Stimulated activated CD8-positive, alpha-beta memory T cell treated with anti-CD3 and anti-CD28 coated beads, Interleukin-15, amount 100 ng/mL, for 24 hours (primary cell): ENCODE results near the gene PKP2.
"Not testable (repeated sequence)": the region's sequence is repeated elsewhere in the genome, so short reads cannot be mapped to it uniquely, and the experiment has no call there.

ENCODE experiments used
- DNase-seq: peaks from one replicate; pipeline ENCODE4 v3.0.0-alpha.2; 2020; ENCODE audit warnings: low read depth

PKP2 gene

DNA sequence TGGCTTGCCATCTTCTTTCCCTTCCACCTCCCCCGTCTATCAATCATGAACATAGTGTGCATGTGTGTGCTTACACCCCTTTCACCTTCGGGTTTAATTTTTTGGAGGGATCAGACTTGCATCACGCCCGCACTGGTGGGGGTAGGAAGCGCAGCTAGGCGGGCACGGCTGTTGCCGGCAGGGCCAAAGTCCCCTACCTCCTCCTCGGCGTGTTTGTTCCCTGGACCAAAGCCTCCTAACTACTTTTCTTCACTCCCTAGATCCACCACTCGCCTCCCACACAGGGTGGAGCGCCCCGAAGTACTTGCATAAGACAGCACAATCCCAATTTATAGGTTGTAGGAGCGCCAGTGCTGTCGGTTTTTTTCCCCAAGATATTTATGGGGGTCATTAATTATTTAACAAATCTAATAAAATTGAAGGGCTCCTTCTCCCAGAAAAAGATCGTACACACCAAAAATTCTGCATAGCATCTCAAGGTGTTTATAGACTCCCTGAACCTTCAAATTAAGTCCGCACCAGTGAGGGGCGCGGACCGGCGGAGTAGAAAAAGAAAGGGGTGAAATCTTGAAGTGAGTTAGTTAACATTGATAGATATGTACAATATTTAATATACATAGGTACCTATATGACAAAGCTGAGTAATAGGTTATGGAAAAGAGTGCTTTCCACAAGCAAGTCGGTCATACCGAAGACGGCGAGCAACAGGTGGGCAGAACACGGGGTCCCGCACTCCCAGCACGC lies 717 bp downstream of the PKP2 start:
- no peak for DNase-seq

DNA sequence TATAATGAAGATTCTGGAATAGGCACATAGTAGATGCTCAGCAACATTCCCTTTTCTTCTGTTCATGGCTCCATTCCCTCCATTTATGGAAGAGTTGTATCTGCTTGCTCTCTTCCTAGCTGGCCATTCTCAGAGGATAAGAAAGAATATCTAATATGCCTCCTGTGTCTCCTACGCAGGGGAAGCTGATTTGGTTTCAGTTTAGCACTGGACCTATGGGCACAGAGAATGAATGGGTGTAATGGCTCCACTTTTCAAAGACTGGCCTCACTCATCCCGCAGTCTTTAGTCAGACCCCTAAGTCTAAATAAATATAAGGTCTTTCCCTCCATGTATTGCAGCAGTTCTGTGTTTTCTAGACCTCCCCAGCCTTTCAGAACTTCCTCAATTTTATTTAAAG lies 2.0 kb downstream of the PKP2 start:
- no peak for DNase-seq

DNA sequence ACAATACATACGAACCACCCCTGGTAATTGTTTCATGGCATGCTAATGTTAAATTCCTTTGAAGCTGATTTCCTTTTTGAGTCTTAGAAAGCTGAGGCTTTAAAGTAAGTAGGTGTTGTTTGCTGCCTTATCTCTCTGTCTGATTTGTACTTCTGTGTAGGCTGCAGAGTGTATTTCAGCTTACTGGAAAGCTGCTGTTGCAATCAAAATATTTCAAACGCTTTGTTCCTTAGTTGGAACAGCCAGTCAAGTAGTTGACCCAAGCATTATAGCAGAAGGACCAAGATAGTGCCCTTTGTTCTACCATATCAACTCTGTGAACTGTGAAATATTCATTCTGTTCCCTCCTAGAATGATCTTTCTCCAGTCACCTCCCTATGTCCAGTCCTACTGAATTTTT lies 3.1 kb downstream of the PKP2 start:
- no peak for DNase-seq

DNA sequence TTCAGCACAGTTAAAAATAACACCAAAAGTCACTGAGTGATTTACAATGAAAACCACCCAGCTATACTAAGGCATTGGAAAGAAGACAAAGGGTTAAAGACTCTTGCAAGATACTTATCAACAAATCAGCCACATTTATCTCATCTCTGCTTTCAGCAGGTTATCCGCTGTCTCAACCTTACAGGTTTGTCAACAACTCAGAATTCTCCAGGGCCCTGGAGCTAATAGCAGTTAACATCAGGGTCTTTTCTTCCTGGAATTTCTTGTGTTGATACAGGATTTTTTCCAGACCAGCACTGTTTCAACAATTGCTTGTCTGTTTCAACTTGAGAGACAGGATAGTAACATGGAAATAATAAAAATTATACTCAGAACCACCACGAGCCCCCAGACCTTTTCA lies 3.5 kb downstream of the PKP2 start:
- DNase-seq, result no peak

GRCh38 chr12:32892369-32892768 lies 4.2 kb downstream of the PKP2 start:
- DNase-seq, result not testable (repeated sequence)

DNA sequence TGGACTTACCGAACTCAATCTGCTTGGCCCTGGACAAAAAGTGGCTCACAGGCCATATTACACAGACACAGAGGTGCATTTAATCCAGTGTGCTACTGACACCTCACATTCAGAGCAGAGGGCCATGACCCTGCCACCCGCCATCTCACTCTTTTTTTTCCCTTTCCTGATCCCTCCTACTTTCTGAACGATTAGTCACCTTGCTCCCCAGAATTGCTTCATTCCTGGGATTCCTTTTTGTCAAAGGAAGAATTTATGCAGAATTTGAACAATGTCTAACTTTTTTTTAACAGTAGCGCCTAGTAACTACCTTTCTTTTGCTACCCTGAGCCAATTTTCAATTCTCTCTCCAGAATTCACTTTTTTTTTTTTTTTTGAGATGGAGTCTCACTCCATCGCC lies 4.6 kb downstream of the PKP2 start:
- no peak for DNase-seq

- DNase-seq, result no peak
These were observed 5.1 kb downstream of the PKP2 start for GRCh38 chr12:32891526-32891925.

DNA sequence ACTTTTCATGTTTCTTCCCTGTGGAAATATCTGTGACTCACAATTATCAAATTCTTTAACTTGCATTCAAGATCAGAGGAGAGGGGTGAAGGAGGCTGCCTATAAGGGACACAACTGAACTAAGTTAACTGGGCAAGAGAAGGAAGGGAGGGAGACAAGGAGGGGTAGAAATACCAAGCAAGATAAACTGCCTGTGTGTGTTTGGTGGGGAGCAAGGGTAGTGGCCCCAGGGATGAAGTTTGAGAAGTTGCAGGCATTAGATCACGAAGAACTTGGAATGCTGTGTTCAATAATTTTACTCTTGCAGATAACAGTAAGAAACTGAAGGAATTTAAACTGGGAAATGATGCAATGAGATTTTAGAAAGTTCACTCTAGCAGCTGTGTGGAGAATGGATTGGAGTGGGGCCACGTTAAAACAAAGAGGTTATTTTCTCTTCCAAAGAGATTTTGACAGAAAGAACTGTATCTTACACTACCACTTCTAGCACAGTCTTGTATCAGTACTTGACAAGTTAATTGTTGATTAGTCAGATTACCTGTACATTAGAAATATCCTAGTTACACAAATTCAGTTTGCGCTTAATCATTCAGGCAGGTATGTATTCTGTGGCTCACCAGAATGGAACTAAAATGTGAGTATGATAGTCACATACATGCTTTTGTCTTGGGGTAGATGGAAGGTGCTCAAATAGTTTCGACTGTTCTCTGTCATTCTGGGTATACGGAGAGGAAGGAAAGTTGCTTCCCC lies 7.4 kb downstream of the PKP2 start:
- no peak for DNase-seq

DNA sequence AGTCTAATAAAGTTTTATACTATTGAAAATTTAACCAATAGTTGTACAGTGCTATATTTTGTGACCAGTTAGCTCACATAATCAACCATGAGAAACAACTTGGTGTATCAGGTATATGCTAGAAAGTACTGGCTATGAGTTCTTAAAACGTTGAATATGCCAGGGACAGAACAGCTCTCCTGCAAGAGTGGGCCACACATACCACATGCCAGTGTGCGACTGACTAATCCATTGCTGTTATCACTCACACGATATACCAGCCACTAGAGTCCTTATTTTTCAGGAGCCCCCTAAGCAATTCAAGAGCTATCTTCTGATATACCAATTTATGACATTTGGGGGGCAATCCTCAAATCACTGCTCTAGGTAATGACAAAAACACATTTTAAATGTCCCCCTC lies 9.5 kb downstream of the PKP2 start:
- DNase-seq, result no peak

DNA sequence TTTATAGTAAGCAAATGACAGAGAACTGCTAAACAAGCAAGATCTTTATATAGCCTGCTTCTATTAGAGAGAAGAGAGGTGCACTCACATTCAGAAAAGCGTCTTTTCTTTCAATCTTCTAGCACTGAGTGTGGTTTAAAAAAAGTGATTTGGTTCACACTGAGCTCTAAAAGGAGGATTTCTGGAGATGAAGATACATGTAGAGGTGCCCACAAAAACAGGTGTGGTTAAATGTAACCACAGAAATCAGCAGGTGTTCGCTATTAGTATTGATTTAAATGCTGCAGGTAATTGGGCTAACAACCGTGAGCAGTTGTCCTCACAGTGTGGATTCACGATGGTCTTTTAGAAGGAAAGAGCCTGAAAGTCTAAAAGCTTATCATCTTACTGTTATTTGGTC lies 10.7 kb downstream of the PKP2 start:
- no peak for DNase-seq

DNA sequence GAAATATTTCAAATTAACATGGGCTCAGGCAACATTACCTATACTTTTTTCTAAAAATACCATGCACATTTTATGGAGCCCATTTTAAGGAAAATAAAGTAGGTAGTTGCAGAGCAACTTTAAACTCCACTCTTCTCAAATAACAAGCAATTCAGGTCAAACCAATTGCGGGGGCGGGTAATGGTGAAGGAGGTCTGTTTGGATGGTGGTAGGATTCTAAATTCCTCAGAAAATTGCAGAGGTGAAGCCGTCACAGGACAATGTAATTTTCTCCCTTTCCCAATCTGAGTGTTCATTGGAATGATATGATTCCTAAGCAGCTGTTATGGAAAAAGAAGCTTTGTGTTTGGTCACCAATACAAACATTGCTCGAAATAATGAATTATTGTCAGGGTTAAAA lies 11.6 kb downstream of the PKP2 start:
- DNase-seq, result no peak

DNA sequence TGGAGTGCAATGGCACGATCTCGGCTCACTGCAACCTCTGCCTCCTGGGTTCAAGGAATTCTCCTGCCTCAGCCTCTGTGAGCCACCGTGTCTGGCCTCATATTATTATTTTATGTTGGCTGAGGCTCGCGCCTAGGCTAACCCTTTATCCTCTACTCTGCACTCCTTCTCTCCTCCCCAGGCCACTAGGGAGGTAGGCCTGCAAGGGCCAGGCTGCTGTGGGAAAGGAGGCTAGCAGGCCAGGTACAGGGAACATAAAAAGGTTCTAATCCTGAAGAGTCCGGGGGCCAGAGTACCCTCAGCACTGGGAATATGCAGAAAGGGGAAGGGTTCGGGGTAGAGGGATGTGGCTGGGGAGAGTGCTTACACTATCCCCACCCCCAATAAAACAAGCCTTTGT lies 14.9 kb downstream of the PKP2 start:
- no peak for DNase-seq

GRCh38 chr12:32881107-32881506 lies 15.5 kb downstream of the PKP2 start:
- no peak for DNase-seq

GRCh38 chr12:32879066-32879465 lies 17.5 kb downstream of the PKP2 start:
- DNase-seq, result not testable (repeated sequence)

DNA sequence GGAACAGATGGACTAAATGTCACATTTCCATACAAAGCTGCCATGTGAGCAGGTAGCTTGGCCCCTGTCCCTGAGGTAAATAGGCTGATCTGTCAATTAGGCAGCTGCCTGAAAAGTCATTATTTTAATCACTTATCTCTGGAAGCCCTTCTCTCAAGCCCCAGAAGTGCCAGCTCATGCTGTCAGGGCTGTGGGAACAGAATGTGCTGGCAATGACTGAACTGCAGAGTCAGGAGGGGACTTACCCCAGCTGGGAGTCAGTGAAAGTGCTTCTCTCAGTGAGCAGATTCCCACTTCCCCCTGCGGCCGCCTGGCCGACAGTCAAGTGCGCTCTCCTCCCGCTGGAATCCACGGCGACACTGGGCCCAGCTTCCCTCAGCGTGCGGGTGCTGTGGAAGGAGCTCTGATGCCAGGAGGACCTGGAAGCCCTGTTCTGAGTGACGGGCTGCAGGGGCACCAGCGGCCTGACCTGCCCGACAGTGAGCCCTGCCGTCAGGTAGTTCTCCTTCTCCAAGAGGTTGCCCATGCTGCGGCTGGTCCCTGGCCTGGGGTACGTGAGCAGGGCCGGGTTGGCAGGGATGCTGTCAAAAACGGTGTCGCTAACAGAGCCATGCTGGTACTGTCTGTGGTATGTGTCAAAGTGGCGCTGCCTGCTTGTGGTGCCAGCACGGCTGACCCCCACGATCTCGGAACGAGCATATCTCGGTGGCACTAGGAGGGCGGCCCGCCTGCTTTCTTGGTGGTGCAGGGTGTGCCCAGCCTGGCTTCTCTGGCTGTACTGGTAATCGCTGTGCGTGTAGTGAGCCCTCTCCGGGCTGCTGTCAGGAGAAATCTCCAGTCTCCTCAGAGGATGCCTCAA lies 18.7 kb downstream of the PKP2 start:
- no peak for DNase-seq

GRCh38 chr12:32876004-32876403 lies 20.6 kb downstream of the PKP2 start:
- no peak for DNase-seq

DNA sequence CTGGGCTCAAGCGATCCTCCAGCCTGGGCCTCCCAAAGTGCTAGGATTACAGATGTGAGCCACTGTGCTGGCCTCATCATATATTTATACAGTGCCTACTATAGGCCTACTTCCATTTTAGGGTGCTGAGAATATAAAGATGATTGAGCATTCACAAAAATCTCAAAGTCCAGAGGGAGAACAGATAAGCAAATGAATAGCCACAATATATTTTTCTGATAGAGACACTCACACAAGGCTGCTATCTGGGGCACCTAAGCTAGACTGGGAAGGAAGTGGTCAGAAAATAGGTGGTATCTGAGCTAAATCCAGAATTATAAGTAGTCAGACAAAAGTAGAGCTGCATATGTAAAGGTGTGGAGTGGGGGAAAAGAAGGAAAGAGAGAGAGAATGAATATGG lies 21.6 kb downstream of the PKP2 start:
- no peak for DNase-seq

DNA sequence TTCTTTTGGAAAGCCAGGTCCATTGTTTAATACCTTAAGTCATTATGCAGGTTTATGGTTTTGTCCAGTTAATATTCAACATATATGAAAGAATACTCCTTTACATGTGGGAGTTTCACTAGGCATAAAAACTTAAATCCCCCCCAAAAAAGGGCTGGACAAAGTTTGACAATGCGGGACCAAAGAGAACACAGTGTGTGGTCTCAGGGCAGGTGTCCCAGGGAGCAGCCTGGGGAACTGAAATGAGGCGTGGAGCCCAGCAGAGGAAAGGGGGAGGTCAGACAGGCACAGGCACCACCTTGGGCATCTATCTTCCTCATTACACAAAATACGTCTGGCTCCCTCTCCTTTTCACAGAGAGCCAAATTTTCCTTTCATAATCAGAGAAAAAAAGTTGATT lies 22.5 kb downstream of the PKP2 start:
- no peak for DNase-seq

GRCh38 chr12:32872416-32872815 lies 24.2 kb downstream of the PKP2 start:
- DNase-seq, result not testable (repeated sequence)

DNA sequence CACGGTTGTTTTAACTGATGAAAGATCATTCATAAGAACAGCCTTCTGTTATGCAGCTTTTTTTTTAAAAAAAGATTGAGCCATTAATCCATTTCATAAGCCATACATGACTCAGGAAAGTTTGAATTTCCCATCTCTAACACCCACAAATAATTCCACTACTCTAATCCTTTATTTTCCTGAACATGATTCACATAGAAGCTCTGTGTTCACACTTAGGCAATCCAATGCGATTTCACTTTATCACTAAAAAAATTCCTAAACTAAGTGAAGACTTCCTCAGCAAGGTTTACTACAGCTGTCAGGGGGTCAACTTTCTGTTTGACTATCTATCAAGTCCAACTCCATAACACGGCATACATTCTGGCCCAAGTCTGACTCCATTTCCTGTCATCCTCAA lies 25.9 kb downstream of the PKP2 start:
- no peak for DNase-seq

GRCh38 chr12:32868885-32869284 lies 27.7 kb downstream of the PKP2 start:
- DNase-seq, result no peak

- no peak for DNase-seq
These were observed 31.8 kb downstream of the PKP2 start for GRCh38 chr12:32864731-32865130.

DNA sequence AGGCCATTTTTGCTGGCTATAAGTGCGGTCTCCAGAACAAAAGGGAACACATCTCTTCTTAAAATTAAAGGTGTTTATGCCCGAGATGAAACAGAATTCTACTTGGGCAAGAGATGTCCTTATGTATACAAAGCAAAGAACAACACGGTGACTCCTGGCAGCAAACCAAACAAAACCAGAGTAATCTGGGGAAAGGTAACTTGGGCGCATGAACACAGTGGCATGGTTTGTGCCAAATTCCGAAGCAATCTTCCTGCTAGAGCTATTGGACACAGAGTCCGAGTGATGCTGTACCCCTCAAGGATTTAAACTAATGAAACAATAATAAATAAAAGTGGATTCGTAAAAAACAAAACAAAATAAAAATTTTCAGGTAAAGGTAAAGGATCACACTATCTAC lies 33.4 kb downstream of the PKP2 start:
- no peak for DNase-seq
